Measurements from ENCODE around the gene NLRC5. TPM values are rescaled to one million over a fixed set of nuclear protein-coding genes. Genes with fewer than 3 reads are reported as not detected.
"Not testable (repeated sequence)": the region's sequence is repeated elsewhere in the genome, so short reads cannot be mapped to it uniquely, and the experiment has no call there.

The NLRC5 gene
- total RNA-seq, 4 donors from 2014 or later = 21.8 to 52.4 (median 32.0) TPM

GRCh38 chr16:57105184-57105583 lies 115.8 kb downstream of the NLRC5 start:
- no peak overlapping the region for H3K4me3 ChIP-seq (ENCODE audit: low read depth, poor library complexity, severe bottlenecking)
- 90 to 92% methylated on average over 7 of the region's 7 CpGs for WGBS, 2 donors
- no peak for DNase-seq (ENCODE audit: low spot score in 2 of 2)
- intact Hi-C loops (cut with DNase I; ENCODE audit: low total_unique reads) = no loop called here
- TF ChIP-seq CTCF (IDR thresholded peaks at IDR 0.05) = no peak
- no peak for TF ChIP-seq POLR2A (IDR thresholded peaks at IDR 0.05)

- H3K4me3 ChIP-seq (ENCODE audit: low read depth, poor library complexity, severe bottlenecking) = no peak overlapping the region
- TF ChIP-seq POLR2A (IDR thresholded peaks at IDR 0.05) (no peak), CTCF (IDR thresholded peaks at IDR 0.05) (no peak)
- WGBS, 2 donors = 85 to 88% methylated on average over 1 to 2 of the region's 2 CpGs
- intact Hi-C loops (cut with DNase I; ENCODE audit: low total_unique reads) = no loop called here
- no peak for DNase-seq (ENCODE audit: low spot score in 2 of 2)
These were observed 117.4 kb downstream of the NLRC5 start for GRCh38 chr16:57106767-57107166.

- no peak for DNase-seq (ENCODE audit: low spot score in 2 of 2)
- TF ChIP-seq CTCF (IDR thresholded peaks at IDR 0.05) (no peak), POLR2A (IDR thresholded peaks at IDR 0.05) (no peak)
- WGBS, 2 donors = 82 to 86% methylated on average over 9 of the region's 9 CpGs
These were observed 118.1 kb downstream of the NLRC5 start for GRCh38 chr16:57107321-57107922.

GRCh38 chr16:57108432-57108831 lies 119.1 kb downstream of the NLRC5 start:
- WGBS, 2 donors = 73 to 88% methylated on average over 1 of the region's 1 CpG
- intact Hi-C loops (cut with DNase I; ENCODE audit: low total_unique reads) = no loop called here
- TF ChIP-seq POLR2A (IDR thresholded peaks at IDR 0.05) (no peak), CTCF (IDR thresholded peaks at IDR 0.05) (no peak)
- H3K4me3 ChIP-seq (ENCODE audit: low read depth, poor library complexity, severe bottlenecking) = no peak overlapping the region
- DNase-seq (ENCODE audit: low spot score in 2 of 2) = no peak

More at GRCh38 chr16:57107321-57107922, 118.1 kb downstream of the NLRC5 start:
- H3K4me3 ChIP-seq (ENCODE audit: low read depth, poor library complexity, severe bottlenecking) = no peak overlapping the region
- intact Hi-C loops (cut with DNase I; ENCODE audit: low total_unique reads) = no loop called here

GRCh38 chr16:57109259-57110105 lies 120.1 kb downstream of the NLRC5 start:
- H3K4me3 ChIP-seq (ENCODE audit: low read depth, poor library complexity, severe bottlenecking); intact Hi-C loops (cut with DNase I; ENCODE audit: low total_unique reads): not testable (repeated sequence)
- whole genome bisulfite sequencing, 2 donors = 86 to 89% methylated on average over 10 of the region's 10 CpGs

GRCh38 chr16:57110937-57111336 lies 121.6 kb downstream of the NLRC5 start:
- H3K4me3 ChIP-seq (ENCODE audit: low read depth, poor library complexity, severe bottlenecking) = no peak overlapping the region
- intact Hi-C loops (cut with DNase I; ENCODE audit: low total_unique reads) = no loop called here
- 89 to 94% methylated on average over 4 of the region's 4 CpGs for WGBS, 2 donors
- no peak for DNase-seq (ENCODE audit: low spot score in 2 of 2)
- TF ChIP-seq CTCF (IDR thresholded peaks at IDR 0.05) = no peak
- TF ChIP-seq POLR2A (IDR thresholded peaks at IDR 0.05) = no peak

More at GRCh38 chr16:57109259-57110105, 120.1 kb downstream of the NLRC5 start:
- DNase-seq (ENCODE audit: low spot score in 2 of 2) = not testable (repeated sequence)

Data from lower leg skin (tissue), 4 donors.